Neural cell (in vitro differentiated cells): ENCODE data around the gene WDR54. TPM values are rescaled to one million over a fixed set of nuclear protein-coding genes. Genes with fewer than 3 reads are reported as not detected.

Source experiments
- H2AFZ ChIP-seq: fragments of 200-600, 300-800 bp; sonication (generic), shearing (Covaris generic); 2 replicates; pipeline ENCODE4 v1.6.0; 2014; ENCODE audit warnings: low read depth, mild to moderate bottlenecking, antibody characterized with exemption, low read length, moderate library complexity
- H3F3A ChIP-seq: fragments of 200-600 bp; shearing (Covaris generic); 2 replicates; pipeline ENCODE4 v1.6.1; 2016; ENCODE audit warnings: mild to moderate bottlenecking, moderate library complexity, mixed read lengths, antibody characterized with exemption, low read length; ENCODE audit not compliant: insufficient read depth, poor library complexity, severe bottlenecking
- H3K27ac ChIP-seq: fragments of 200-600, 300-800 bp; sonication (generic), shearing (Covaris generic); 2 replicates; pipeline ENCODE4 v1.5.1; 2014; ENCODE audit warnings: mild to moderate bottlenecking, low read length, moderate library complexity
- H3K27me3 ChIP-seq: fragments of 300-800, 200-600 bp; sonication (generic), shearing (Covaris generic); 2 replicates; pipeline ENCODE4 v1.6.0; 2014; ENCODE audit warnings: mild to moderate bottlenecking, low read depth, low read length, moderate library complexity; ENCODE audit not compliant: insufficient read depth
- H3K36me3 ChIP-seq: fragments of 300-800, 200-600 bp; sonication (generic), shearing (Covaris generic); 2 replicates; pipeline ENCODE4 v1.5.1; 2014; ENCODE audit warnings: mild to moderate bottlenecking, antibody characterized with exemption, low read length, moderate library complexity; ENCODE audit not compliant: insufficient read depth
- H3K4me2 ChIP-seq: fragments of 300-800, 200-600 bp; sonication (generic), shearing (Covaris generic); 2 replicates; pipeline ENCODE4 v1.6.0; 2014; ENCODE audit warnings: mild to moderate bottlenecking, low read length
- H3K4me3 ChIP-seq: fragments of 300-800, 200-600 bp; sonication (generic), shearing (Covaris generic); 2 replicates; pipeline ENCODE4 v1.5.1; 2014; ENCODE audit warnings: mild to moderate bottlenecking, low read length, moderate library complexity
- H3K79me2 ChIP-seq: fragments of 200-600 bp; shearing (Covaris generic); replicated peaks from 2 replicates; pipeline ENCODE4 v1.6.0; 2014; ENCODE audit warnings: mild to moderate bottlenecking, low read length, moderate library complexity; ENCODE audit not compliant: insufficient read depth
- H3K9ac ChIP-seq: fragments of 300-800, 200-600 bp; sonication (generic), shearing (Covaris generic); 2 replicates; pipeline ENCODE4 v1.6.1; 2016; ENCODE audit warnings: mild to moderate bottlenecking, low read length, mixed read lengths
- H3K9me2 ChIP-seq: fragments of 200-600 bp; shearing (Covaris generic); 2 replicates; pipeline ENCODE4 v1.6.1; 2016; ENCODE audit warnings: mild to moderate bottlenecking, low read length, mixed read lengths; ENCODE audit not compliant: insufficient read depth
- H3K9me3 ChIP-seq: fragments of 200-600, 300-800 bp; sonication (generic), shearing (Covaris generic); 2 replicates; pipeline ENCODE4 v1.6.1; 2016; ENCODE audit warnings: mild to moderate bottlenecking, mixed run types, low read length, moderate library complexity, mixed read lengths
- H4K20me1 ChIP-seq: fragments of 200-600 bp; shearing (Covaris generic); 2 replicates; pipeline ENCODE4 v1.6.1; 2016; ENCODE audit warnings: mild to moderate bottlenecking, mixed run types; ENCODE audit not compliant: insufficient read depth
- EP300 ChIP-seq: fragments of 450-650 bp; conservative IDR thresholded peaks from 2 replicates; pipeline ENCODE4 v1.6.1; 2014; ENCODE audit warnings: antibody characterized with exemption, mild to moderate bottlenecking, moderate library complexity; ENCODE audit not compliant: poor library complexity, severe bottlenecking
- EZH2 ChIP-seq: fragments of 200-600, 300-800 bp; shearing (Covaris generic), sonication (generic); IDR thresholded peaks from 2 replicates; pipeline ENCODE4 v1.6.1; 2014; ENCODE audit warnings: antibody characterized with exemption, low read length, borderline replicate concordance, mild to moderate bottlenecking; ENCODE audit not compliant: insufficient read depth, poor library complexity, severe bottlenecking
- MXI1 ChIP-seq: fragments of 450-650 bp; conservative IDR thresholded peaks from 2 replicates; pipeline ENCODE4 v1.6.1; 2014; ENCODE audit warnings: antibody characterized with exemption, mild to moderate bottlenecking; ENCODE audit not compliant: poor library complexity, severe bottlenecking
- POLR2AphosphoS5 ChIP-seq: IDR thresholded peaks from 2 replicates; pipeline ENCODE4 v1.6.1; 2012
- RAD21 ChIP-seq: fragments of 450-650 bp; conservative IDR thresholded peaks from 2 replicates; pipeline ENCODE4 v1.6.1; 2014; ENCODE audit warnings: antibody characterized with exemption, mild to moderate bottlenecking, moderate library complexity
- REST ChIP-seq: IDR thresholded peaks from 2 replicates; pipeline ENCODE4 v1.6.1; 2012; ENCODE audit warnings: borderline replicate concordance
- SMC3 ChIP-seq: fragments of 450-650 bp; conservative IDR thresholded peaks from 2 replicates; pipeline ENCODE4 v1.6.1; 2014; ENCODE audit warnings: antibody characterized with exemption, mild to moderate bottlenecking, moderate library complexity; ENCODE audit not compliant: poor library complexity
- TAF1 ChIP-seq: IDR thresholded peaks from 2 replicates; pipeline ENCODE4 v1.6.1; 2012; ENCODE audit warnings: low read depth
- polyA plus RNA-seq: library from polyadenylated mRNA; depleted of rRNA; stranded (reverse); fragments of >200 nt; gene quantifications from 2 replicates; pipeline ENCODE4 v1.2.3, GENCODE V29; 2014
- TF ChIP-seq, protein P1 (sequence below): fragments of 450-650 bp; IDR thresholded peaks from 2 replicates; pipeline ENCODE4 v1.5.1; 2014; ENCODE audit warnings: antibody characterized with exemption, mild to moderate bottlenecking, moderate library complexity; ENCODE audit not compliant: poor library complexity, severe bottlenecking

Gene WDR54
- polyA plus RNA-seq, 1 donor from 2014 or later = 110 TPM

DNA sequence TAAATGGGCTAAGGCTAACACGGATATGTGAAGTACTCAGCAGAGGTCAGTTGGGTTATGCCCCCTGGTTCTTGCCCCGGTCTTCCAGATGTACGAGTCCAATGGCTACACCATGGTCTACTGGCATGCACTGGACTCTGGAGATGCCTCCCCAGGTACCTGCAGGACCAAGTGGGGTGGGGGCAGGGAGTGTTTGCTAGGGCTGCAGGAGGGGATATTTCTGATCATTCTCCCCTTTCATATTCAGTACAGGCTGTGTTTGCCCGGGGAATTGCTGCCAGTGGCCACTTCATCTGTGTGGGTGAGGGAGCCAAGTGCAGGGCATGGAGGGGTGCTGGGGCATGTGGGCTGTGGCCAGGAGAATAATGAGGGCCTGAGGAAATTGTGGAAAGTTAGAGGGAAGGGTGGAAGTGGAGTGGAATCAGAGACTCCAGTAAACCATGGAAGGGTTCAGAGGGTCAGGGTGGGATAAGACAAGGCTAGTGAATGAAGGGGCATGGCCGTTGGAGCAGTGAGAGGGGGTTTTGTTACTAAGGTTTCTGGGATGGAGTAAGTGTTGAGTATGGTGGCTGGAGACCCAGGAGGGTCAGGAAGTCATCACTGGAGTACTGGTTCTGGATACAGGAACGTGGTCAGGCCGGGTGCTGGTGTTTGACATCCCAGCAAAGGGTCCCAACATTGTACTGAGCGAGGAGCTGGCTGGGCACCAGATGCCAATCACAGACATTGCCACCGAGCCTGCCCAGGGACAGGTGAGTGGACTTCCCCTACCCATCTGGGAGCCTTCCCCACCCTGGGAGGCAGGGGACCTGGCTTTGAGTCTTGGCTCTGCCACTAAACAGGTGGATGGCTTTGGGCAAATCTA is 1.9 kb downstream of the WDR54 start:
- Histone ChIP-seq H3K4me3 (no peak overlapping the region), H3K79me2 (no peaks in the 10 kb centered on the region), H4K20me1 (no peaks in the 10 kb centered on the region), H3K27me3 (no peaks in the 10 kb centered on the region), H3K9ac (no peak overlapping the region), H2AFZ (no peak overlapping the region), H3K9me3 (no peaks in the 10 kb centered on the region), H3K4me2 (no peak overlapping the region), H3F3A (no peaks in the 10 kb centered on the region), H3K36me3 (no peaks in the 10 kb centered on the region), H3K9me2 (no peaks in the 10 kb centered on the region), H3K27ac (no peak overlapping the region)
- TF ChIP-seq RAD21 (no peak), EZH2 (no peak), REST (no peak), MXI1 (no peak)

DNA sequence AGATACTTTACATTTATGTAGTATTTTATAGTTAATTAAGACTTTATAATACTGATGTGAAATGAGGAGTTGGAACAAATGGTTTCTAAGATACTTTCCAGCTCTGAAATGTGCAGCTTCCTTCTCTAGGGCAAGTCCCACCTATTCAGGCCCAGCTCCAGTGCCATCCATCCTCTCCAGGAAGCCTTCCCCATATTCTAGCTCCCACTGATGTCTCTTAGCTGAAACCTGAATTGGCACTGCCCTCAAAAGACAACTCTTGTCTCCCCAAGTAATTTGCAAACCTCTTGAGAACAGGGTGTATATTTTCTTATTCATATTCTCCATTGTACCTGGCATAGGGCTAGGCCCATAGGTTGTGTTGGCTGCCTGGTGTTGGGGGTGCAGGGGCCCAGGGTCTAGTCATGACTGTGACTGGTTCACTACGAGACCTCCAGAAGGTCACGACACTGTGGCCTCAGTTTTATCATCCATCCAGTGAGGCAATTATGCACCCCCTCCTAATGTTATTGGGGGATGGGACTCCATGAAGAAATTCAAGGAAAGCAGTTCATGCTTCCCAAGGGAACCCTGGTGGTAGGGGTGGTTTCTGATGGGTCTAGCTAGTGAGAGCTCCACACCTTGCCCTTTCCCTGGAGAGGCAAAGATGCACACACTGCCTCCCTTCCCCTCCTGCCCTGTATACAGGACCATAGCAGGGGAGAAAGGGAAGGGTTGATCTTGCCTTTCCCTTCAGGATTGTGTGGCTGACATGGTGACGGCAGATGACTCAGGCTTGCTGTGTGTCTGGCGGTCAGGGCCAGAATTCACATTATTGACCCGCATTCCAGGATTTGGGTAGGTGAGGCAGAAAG is 2.8 kb downstream of the WDR54 start:
- no peak for TF ChIP-seq TAF1
- TF ChIP-seq MXI1 = no peak
- no peak for TF ChIP-seq POLR2AphosphoS5
- TF ChIP-seq EP300 = no peak
- no peak for TF ChIP-seq REST
- TF ChIP-seq RAD21 = no peak
- TF ChIP-seq, protein P1, sequence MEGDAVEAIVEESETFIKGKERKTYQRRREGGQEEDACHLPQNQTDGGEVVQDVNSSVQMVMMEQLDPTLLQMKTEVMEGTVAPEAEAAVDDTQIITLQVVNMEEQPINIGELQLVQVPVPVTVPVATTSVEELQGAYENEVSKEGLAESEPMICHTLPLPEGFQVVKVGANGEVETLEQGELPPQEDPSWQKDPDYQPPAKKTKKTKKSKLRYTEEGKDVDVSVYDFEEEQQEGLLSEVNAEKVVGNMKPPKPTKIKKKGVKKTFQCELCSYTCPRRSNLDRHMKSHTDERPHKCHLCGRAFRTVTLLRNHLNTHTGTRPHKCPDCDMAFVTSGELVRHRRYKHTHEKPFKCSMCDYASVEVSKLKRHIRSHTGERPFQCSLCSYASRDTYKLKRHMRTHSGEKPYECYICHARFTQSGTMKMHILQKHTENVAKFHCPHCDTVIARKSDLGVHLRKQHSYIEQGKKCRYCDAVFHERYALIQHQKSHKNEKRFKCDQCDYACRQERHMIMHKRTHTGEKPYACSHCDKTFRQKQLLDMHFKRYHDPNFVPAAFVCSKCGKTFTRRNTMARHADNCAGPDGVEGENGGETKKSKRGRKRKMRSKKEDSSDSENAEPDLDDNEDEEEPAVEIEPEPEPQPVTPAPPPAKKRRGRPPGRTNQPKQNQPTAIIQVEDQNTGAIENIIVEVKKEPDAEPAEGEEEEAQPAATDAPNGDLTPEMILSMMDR = no peak
- no peak for TF ChIP-seq SMC3
- TF ChIP-seq EZH2 = no peak
- Histone ChIP-seq H3K27ac (no peak overlapping the region), H3K79me2 (no peaks in the 10 kb centered on the region)

More for the DNA sequence above, 2.8 kb downstream of the WDR54 start:
- H3K4me2 ChIP-seq = no peak overlapping the region
- H3K9me3 ChIP-seq = no peaks in the 10 kb centered on the region
- H4K20me1 ChIP-seq = no peaks in the 10 kb centered on the region
- no peaks in the 10 kb centered on the region for H3K36me3 ChIP-seq
- H3F3A ChIP-seq = no peaks in the 10 kb centered on the region
- no peak overlapping the region for H2AFZ ChIP-seq
- H3K27me3 ChIP-seq = no peaks in the 10 kb centered on the region
- H3K4me3 ChIP-seq = no peak overlapping the region
- no peaks in the 10 kb centered on the region for H3K9me2 ChIP-seq
- H3K9ac ChIP-seq = no peak overlapping the region
